ENCODE results near the gene TMEM80. TPM values are rescaled to one million over a fixed set of nuclear protein-coding genes. Genes with fewer than 3 reads are reported as not detected.

Gene TMEM80
- total and polyA plus RNA-seq, 10 of the 15 experiments (the other 5 are each of a cell fraction or from before 2014, with no cell fraction given) = 6.7 to 30.9 (median 20.7) TPM

DNA sequence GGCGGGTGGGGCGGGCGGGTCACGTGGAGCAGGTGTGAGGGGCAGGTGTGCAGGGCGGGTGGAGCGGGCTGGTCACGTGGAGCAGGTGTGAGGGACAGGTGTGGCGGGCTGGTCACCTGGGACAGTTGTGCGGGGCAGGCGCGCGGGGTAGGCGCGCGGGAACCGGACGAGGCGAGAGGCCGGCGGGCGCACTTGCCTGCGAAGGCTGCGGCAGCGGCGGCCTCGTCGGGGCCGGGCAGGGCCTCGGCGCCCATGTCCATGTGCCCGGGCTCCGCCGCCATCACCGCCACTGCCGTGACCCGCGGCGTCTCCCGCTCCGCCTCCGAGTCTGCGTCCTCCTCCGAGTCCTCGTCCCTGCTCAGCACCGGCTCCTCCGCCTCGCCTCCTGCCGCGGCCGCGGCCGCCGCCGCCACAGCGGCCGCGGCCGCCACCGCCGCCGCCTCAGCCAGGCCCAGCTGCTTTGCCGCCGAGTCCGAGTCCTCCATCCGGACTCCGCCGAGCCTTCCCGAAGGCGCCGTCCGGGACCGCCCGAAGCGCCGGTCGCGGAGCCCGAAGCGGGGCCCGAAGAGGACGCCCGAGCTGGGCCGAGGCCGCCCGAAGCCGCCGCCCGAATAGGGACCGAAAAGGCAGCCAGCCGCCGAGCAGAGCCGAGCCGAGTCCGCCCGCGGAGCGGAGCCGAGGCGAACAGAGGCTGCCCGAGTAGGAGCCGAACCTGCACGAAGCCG is 891 bp upstream of the TMEM80 start, which contains the start of gene DEAF1:
Gene DEAF1, minus strand, starts transcription at position 660 of the 725 bp plus-strand sequence. Its CDS starts 175 bp downstream, at position 485.
- ChIA-PET SMC1A (ENCODE audit: uncharacterized antibody, unreplicated experiment) (interaction anchor here (0.7 kb wide), 1 partner anchor 269 kb away, joined by 3 read pairs; no protein-coding TSS in a partner anchor), POLR2A (interaction anchor here (0.6 to 6.5 kb wide), 6 partner anchors 28 to 163 kb away, joined by 3 to 72 read pairs (median 6); partner anchors contain the start of genes HRAS and RPLP2), CTCF (interaction anchor here (1.1 to 5.8 kb wide), 5 partner anchors 30 to 246 kb away, joined by 3 to 127 read pairs (median 5); partner anchors contain the start of genes LMNTD2 and TALDO1), RAD21 (ENCODE audit: unreplicated experiment) (interaction anchor here (1.0 to 8.1 kb wide), 4 partner anchors 26 to 140 kb away, joined by 3 to 112 read pairs (median 19); partner anchors contain the start of gene PHRF1)
- in situ Hi-C loops (cut with MboI) (no loop called here), intact Hi-C loops (cut with micrococcal nuclease; ENCODE audit: unreplicated experiment) (no loop called here)
- Histone ChIP-seq H3K27ac (ENCODE audit: control insufficient read depth, insufficient read depth) (peak within 1 kb of the TSS; percentile 96), H3K9me3 (replicated peaks; ENCODE audit: control insufficient read depth, insufficient read depth, low read length) (no peaks in the 10 kb centered on the region), H3K36me3 (ENCODE audit: control insufficient read depth in 2 of 2, insufficient read depth in 2 of 2, low read length in 1 of 2) (peaks cover 0 to 1% of the 10 kb centered on the region in 2 experiments; a peak in 3 of 4 replicates), H4K20me1 (ENCODE audit: control insufficient read depth, insufficient read depth) (no peaks in the 10 kb centered on the region; the same call in 1 of the 2 replicates), H3K9ac (ENCODE audit: control insufficient read depth, insufficient read depth, low read length) (peak within 1 kb of the TSS; percentile 93), H2AFZ (ENCODE audit: control insufficient read depth, low read depth, low read length) (peak within 1 kb of the TSS; percentile 84), H3K4me2 (ENCODE audit: control insufficient read depth, insufficient read depth) (peak within 1 kb of the TSS; percentile 79), H3K79me2 (ENCODE audit: control insufficient read depth, insufficient read depth, low read length) (peaks cover 37% of the 10 kb centered on the region), H3K4me3 (peak within 1 kb of the TSS; percentile 83), H3K4me1 (ENCODE audit: control insufficient read depth, insufficient read depth, low read length) (peaks cover 24% of the 10 kb centered on the region), H3K27me3 (replicated peaks in 1 of 2; ENCODE audit: control insufficient read depth in 2 of 2, insufficient read depth in 2 of 2, low read length in 1 of 2) (no peaks in the 10 kb centered on the region)
- ATAC-seq = peak; percentile 87
- FAIRE-seq = no peak
- no TSS peak for BruUV-seq (replicated peaks)
- under 1% methylated on average over 98 of the region's 103 CpGs for WGBS (ENCODE audit: insufficient coverage, insufficient replicate concordance, low lambda C conversion rate, missing lambda C conversion rate)
- peak; percentile 59 for DNase-seq (ENCODE audit: low read depth, low spot score)
- TF ChIP-seq SMAD1 (IDR thresholded peaks at IDR 0.05; ENCODE audit: low read depth, partially characterized antibody) (no peak), GABPA (IDR thresholded peaks at IDR 0.05; ENCODE audit: low read depth) (no peak), CHD2 (IDR thresholded peaks at IDR 0.05; ENCODE audit: borderline replicate concordance, low read depth, low read length) (no peak), BMI1 (IDR thresholded peaks at IDR 0.05; ENCODE audit: borderline replicate concordance) (no peak), POU2F2 (IDR thresholded peaks at IDR 0.05; ENCODE audit: borderline replicate concordance, low read depth, low read length) (no peak), ZNF622 (IDR thresholded peaks at IDR 0.05) (no peak), RB1 (IDR thresholded peaks at IDR 0.05; ENCODE audit: borderline replicate concordance) (peak; percentile 48; the same call in 1 of the 2 replicates), NFXL1 (IDR thresholded peaks at IDR 0.05; ENCODE audit: borderline replicate concordance) (no peak), NBN (IDR thresholded peaks at IDR 0.05) (no peak), CHD1 (IDR thresholded peaks at IDR 0.05; ENCODE audit: low read depth, low read length) (no peak)
- TF ChIP-seq, protein P1, sequence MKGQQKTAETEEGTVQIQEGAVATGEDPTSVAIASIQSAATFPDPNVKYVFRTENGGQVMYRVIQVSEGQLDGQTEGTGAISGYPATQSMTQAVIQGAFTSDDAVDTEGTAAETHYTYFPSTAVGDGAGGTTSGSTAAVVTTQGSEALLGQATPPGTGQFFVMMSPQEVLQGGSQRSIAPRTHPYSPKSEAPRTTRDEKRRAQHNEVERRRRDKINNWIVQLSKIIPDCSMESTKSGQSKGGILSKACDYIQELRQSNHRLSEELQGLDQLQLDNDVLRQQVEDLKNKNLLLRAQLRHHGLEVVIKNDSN (IDR thresholded peaks at IDR 0.05; ENCODE audit: borderline replicate concordance, extremely low read length, insufficient read depth, low read depth, low read length) = peak; percentile 76
- TF ChIP-seq, protein P2, sequence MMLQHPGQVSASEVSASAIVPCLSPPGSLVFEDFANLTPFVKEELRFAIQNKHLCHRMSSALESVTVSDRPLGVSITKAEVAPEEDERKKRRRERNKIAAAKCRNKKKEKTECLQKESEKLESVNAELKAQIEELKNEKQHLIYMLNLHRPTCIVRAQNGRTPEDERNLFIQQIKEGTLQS (IDR thresholded peaks at IDR 0.05; ENCODE audit: borderline replicate concordance, extremely low read depth, low read depth, low read length) = no peak
- TF ChIP-seq, protein P3, sequence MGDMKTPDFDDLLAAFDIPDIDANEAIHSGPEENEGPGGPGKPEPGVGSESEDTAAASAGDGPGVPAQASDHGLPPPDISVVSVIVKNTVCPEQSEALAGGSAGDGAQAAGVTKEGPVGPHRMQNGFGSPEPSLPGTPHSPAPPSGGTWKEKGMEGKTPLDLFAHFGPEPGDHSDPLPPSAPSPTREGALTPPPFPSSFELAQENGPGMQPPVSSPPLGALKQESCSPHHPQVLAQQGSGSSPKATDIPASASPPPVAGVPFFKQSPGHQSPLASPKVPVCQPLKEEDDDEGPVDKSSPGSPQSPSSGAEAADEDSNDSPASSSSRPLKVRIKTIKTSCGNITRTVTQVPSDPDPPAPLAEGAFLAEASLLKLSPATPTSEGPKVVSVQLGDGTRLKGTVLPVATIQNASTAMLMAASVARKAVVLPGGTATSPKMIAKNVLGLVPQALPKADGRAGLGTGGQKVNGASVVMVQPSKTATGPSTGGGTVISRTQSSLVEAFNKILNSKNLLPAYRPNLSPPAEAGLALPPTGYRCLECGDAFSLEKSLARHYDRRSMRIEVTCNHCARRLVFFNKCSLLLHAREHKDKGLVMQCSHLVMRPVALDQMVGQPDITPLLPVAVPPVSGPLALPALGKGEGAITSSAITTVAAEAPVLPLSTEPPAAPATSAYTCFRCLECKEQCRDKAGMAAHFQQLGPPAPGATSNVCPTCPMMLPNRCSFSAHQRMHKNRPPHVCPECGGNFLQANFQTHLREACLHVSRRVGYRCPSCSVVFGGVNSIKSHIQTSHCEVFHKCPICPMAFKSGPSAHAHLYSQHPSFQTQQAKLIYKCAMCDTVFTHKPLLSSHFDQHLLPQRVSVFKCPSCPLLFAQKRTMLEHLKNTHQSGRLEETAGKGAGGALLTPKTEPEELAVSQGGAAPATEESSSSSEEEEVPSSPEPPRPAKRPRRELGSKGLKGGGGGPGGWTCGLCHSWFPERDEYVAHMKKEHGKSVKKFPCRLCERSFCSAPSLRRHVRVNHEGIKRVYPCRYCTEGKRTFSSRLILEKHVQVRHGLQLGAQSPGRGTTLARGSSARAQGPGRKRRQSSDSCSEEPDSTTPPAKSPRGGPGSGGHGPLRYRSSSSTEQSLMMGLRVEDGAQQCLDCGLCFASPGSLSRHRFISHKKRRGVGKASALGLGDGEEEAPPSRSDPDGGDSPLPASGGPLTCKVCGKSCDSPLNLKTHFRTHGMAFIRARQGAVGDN (IDR thresholded peaks at IDR 0.05) = peak; percentile 94
- TF ChIP-seq, protein P4, sequence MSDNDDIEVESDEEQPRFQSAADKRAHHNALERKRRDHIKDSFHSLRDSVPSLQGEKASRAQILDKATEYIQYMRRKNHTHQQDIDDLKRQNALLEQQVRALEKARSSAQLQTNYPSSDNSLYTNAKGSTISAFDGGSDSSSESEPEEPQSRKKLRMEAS (IDR thresholded peaks at IDR 0.05; ENCODE audit: low read depth, low read length) = peak; percentile 60; the same call in 1 of the 2 replicates
- TF ChIP-seq, protein P5, sequence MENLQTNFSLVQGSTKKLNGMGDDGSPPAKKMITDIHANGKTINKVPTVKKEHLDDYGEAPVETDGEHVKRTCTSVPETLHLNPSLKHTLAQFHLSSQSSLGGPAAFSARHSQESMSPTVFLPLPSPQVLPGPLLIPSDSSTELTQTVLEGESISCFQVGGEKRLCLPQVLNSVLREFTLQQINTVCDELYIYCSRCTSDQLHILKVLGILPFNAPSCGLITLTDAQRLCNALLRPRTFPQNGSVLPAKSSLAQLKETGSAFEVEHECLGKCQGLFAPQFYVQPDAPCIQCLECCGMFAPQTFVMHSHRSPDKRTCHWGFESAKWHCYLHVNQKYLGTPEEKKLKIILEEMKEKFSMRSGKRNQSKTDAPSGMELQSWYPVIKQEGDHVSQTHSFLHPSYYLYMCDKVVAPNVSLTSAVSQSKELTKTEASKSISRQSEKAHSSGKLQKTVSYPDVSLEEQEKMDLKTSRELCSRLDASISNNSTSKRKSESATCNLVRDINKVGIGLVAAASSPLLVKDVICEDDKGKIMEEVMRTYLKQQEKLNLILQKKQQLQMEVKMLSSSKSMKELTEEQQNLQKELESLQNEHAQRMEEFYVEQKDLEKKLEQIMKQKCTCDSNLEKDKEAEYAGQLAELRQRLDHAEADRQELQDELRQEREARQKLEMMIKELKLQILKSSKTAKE (IDR thresholded peaks at IDR 0.05; ENCODE audit: low read depth, poor library complexity, severe bottlenecking) = no peak

All from GM12878 (cell line).